ENCODE data around the gene GIGYF1. TPM values are rescaled to one million over a fixed set of nuclear protein-coding genes. Genes with fewer than 3 reads are reported as not detected.

Gene GIGYF1
- total and polyA plus RNA-seq, 7 donors = 3.5 to 47.1 (median 26.5) TPM

GRCh38 chr7:100630066-100630465 is 64.0 kb downstream of the GIGYF1 start:
- peaks cover 0 to 25% (median 21%) of the 10 kb centered on the region in 4 donors for H3K4me1 ChIP-seq
- no peak for DNase-seq
- H3K9me3 ChIP-seq = no peaks in the 10 kb centered on the region
- no peak overlapping the region for H3K27ac ChIP-seq
- WGBS, 2 donors = 90 to 97% methylated on average over 4 of the region's 4 CpGs
- H3K36me3 ChIP-seq = no peaks in the 10 kb centered on the region
- H3K27me3 ChIP-seq = peaks cover 9 to 45% (median 32%) of the 10 kb centered on the region in 3 donors
- no peak overlapping the region for H3K4me3 ChIP-seq
- intact Hi-C loops (cut with DNase I) = no loop called here
- TF ChIP-seq, protein P1, sequence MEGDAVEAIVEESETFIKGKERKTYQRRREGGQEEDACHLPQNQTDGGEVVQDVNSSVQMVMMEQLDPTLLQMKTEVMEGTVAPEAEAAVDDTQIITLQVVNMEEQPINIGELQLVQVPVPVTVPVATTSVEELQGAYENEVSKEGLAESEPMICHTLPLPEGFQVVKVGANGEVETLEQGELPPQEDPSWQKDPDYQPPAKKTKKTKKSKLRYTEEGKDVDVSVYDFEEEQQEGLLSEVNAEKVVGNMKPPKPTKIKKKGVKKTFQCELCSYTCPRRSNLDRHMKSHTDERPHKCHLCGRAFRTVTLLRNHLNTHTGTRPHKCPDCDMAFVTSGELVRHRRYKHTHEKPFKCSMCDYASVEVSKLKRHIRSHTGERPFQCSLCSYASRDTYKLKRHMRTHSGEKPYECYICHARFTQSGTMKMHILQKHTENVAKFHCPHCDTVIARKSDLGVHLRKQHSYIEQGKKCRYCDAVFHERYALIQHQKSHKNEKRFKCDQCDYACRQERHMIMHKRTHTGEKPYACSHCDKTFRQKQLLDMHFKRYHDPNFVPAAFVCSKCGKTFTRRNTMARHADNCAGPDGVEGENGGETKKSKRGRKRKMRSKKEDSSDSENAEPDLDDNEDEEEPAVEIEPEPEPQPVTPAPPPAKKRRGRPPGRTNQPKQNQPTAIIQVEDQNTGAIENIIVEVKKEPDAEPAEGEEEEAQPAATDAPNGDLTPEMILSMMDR (IDR thresholded peaks at IDR 0.05) = no peak
- TF ChIP-seq EP300 (IDR thresholded peaks at IDR 0.05) (no peak), POLR2AphosphoS5 (IDR thresholded peaks at IDR 0.05) (no peak), POLR2A (IDR thresholded peaks at IDR 0.05) (no peak)

Other genes starting within 250 kb of the GIGYF1 start
- gene SPACDR, start 230.0 kb downstream of the GIGYF1 start, total RNA-seq = under 1 TPM in 1 of 4 donors, not detected in 3; 0.95 TPM
- gene SPACDR, start 230.0 kb downstream of the GIGYF1 start, polyA plus RNA-seq = under 1 TPM in 1 of 3 donors, not detected in 2; 0.63 TPM
- gene TSC22D4, start 215.0 kb downstream of the GIGYF1 start, total RNA-seq = 10 to 100 TPM; 24.4 to 31.6 (median 28.5) TPM
- 10 to 100 TPM; 46.8 to 53.5 (median 51.1) TPM for gene TSC22D4, start 215.0 kb downstream of the GIGYF1 start, polyA plus RNA-seq
- 1 to 10 TPM; 1.1 to 1.5 (median 1.4) TPM for gene NYAP1, start 210.3 kb downstream of the GIGYF1 start, total RNA-seq
- gene NYAP1, start 210.3 kb downstream of the GIGYF1 start, polyA plus RNA-seq = 1 to 10 TPM in 1 of 3 donors, under 1 TPM in 1, not detected in 1; 0.23 to 1.6 TPM
- gene AGFG2, start 155.0 kb downstream of the GIGYF1 start, total RNA-seq = 10 to 100 TPM; 17.5 to 32.7 (median 20.2) TPM
- 10 to 100 TPM; 28.8 to 33.0 (median 30.7) TPM for gene AGFG2, start 155.0 kb downstream of the GIGYF1 start, polyA plus RNA-seq
- 1 to 10 TPM in 2 of 4 donors, under 1 TPM in 1, not detected in 1; 0.71 to 2.5 (median 1.9) TPM for gene SAP25, start 120.3 kb downstream of the GIGYF1 start, total RNA-seq
- gene SAP25, start 120.3 kb downstream of the GIGYF1 start, polyA plus RNA-seq = 1 to 10 TPM in 1 of 3 donors, not detected in 2; 7.2 TPM
- gene LRCH4, start 108.1 kb downstream of the GIGYF1 start, total RNA-seq = 10 to 100 TPM; 28.9 to 74.5 (median 42.9) TPM
- 10 to 100 TPM; 28.2 to 92.3 (median 40.7) TPM for gene LRCH4, start 108.1 kb downstream of the GIGYF1 start, polyA plus RNA-seq
- 1 to 10 TPM in 1 of 4 donors, under 1 TPM in 2, not detected in 1; 0.27 to 2.8 (median 0.71) TPM for gene FBXO24, start 107.9 kb downstream of the GIGYF1 start, total RNA-seq
- gene FBXO24, start 107.9 kb downstream of the GIGYF1 start, polyA plus RNA-seq = 1 to 10 TPM in 1 of 3 donors, under 1 TPM in 2; 0.46 to 1.2 (median 0.95) TPM
- gene PCOLCE, start 91.9 kb downstream of the GIGYF1 start, total RNA-seq = 10 to 100 TPM; 14.3 to 76.4 (median 21.4) TPM
- gene PCOLCE, start 91.9 kb downstream of the GIGYF1 start, polyA plus RNA-seq = 10 to 100 TPM in 2 of 3 donors, 1 to 10 TPM in 1; 2.3 to 36.7 (median 10.8) TPM
- 10 to 100 TPM in 3 of 4 donors, 1 to 10 TPM in 1; 8.0 to 16.4 (median 12.0) TPM for gene MOSPD3, start 81.7 kb downstream of the GIGYF1 start, total RNA-seq
- 10 to 100 TPM; 18.0 to 19.2 (median 18.7) TPM for gene MOSPD3, start 81.7 kb downstream of the GIGYF1 start, polyA plus RNA-seq
- under 1 TPM in 1 of 4 donors, not detected in 3; 0.71 TPM for gene TFR2, start 52.7 kb downstream of the GIGYF1 start, total RNA-seq
- 1 to 10 TPM in 1 of 3 donors, not detected in 2; 2.2 TPM for gene TFR2, start 52.7 kb downstream of the GIGYF1 start, polyA plus RNA-seq
- under 1 TPM in 2 of 4 donors, not detected in 2; 0.68 to 0.71 TPM for gene ACTL6B, start 37.8 kb downstream of the GIGYF1 start, total RNA-seq
- under 1 TPM in 1 of 3 donors, not detected in 2; 0.58 TPM for gene ACTL6B, start 37.8 kb downstream of the GIGYF1 start, polyA plus RNA-seq
- gene GNB2, start 20.5 kb downstream of the GIGYF1 start, total RNA-seq = 100 to 1,000 TPM; 133 to 199 (median 163) TPM
- 100 to 1,000 TPM; 230 to 286 (median 236) TPM for gene GNB2, start 20.5 kb downstream of the GIGYF1 start, polyA plus RNA-seq
- 10 to 100 TPM; 20.5 to 39.5 (median 31.7) TPM for gene POP7, start 11.9 kb upstream of the GIGYF1 start, total RNA-seq
- 10 to 100 TPM; 43.5 to 46.2 (median 44.4) TPM for gene POP7, start 11.9 kb upstream of the GIGYF1 start, polyA plus RNA-seq
- not detected for gene EPO, start 26.2 kb upstream of the GIGYF1 start, total RNA-seq
- gene EPO, start 26.2 kb upstream of the GIGYF1 start, polyA plus RNA-seq = not detected
- not detected for gene ZAN, start 39.3 kb upstream of the GIGYF1 start, total RNA-seq
- gene ZAN, start 39.3 kb upstream of the GIGYF1 start, polyA plus RNA-seq = not detected
- 10 to 100 TPM; 23.9 to 35.5 (median 29.3) TPM for gene EPHB4, start 133.3 kb upstream of the GIGYF1 start, total RNA-seq
- gene EPHB4, start 133.3 kb upstream of the GIGYF1 start, polyA plus RNA-seq = 10 to 100 TPM in 2 of 3 donors, 1 to 10 TPM in 1; 5.1 to 29.1 (median 10.2) TPM
- gene SLC12A9, start 158.5 kb upstream of the GIGYF1 start, total RNA-seq = 10 to 100 TPM; 10.4 to 17.9 (median 14.8) TPM
- 10 to 100 TPM in 1 of 3 donors, 1 to 10 TPM in 2; 2.5 to 34.2 (median 4.2) TPM for gene SLC12A9, start 158.5 kb upstream of the GIGYF1 start, polyA plus RNA-seq
- gene TRIP6, start 173.1 kb upstream of the GIGYF1 start, total RNA-seq = 10 to 100 TPM; 37.8 to 79.7 (median 51.1) TPM
- 10 to 100 TPM; 12.0 to 45.9 (median 18.0) TPM for gene TRIP6, start 173.1 kb upstream of the GIGYF1 start, polyA plus RNA-seq
- 10 to 100 TPM; 42.1 to 64.3 (median 51.4) TPM for gene SRRT, start 180.9 kb upstream of the GIGYF1 start, total RNA-seq
- 100 to 1,000 TPM in 1 of 3 donors, 10 to 100 TPM in 2; 31.8 to 106 (median 38.6) TPM for gene SRRT, start 180.9 kb upstream of the GIGYF1 start, polyA plus RNA-seq
- gene UFSP1, start 195.5 kb upstream of the GIGYF1 start, total RNA-seq = 1 to 10 TPM; 2.4 to 7.1 (median 3.1) TPM
- gene UFSP1, start 195.5 kb upstream of the GIGYF1 start, polyA plus RNA-seq = 1 to 10 TPM; 1.8 to 5.3 (median 1.8) TPM
- 1 to 10 TPM; 3.0 to 8.9 (median 6.5) TPM for gene ACHE, start 201.6 kb upstream of the GIGYF1 start, total RNA-seq
- gene ACHE, start 201.6 kb upstream of the GIGYF1 start, polyA plus RNA-seq = 10 to 100 TPM in 1 of 3 donors, 1 to 10 TPM in 2; 3.6 to 20.6 (median 5.5) TPM